ENCODE measurements around the gene ARSJ. TPM values are rescaled to one million over a fixed set of nuclear protein-coding genes. Genes with fewer than 3 reads are reported as not detected.
"Not testable (repeated sequence)": the region's sequence is repeated elsewhere in the genome, so short reads cannot be mapped to it uniquely, and the experiment has no call there.

The ARSJ gene
- total and polyA plus RNA-seq, 2 experiments from 2014 or later, result 0.30 TPM; not detected in 1

DNA sequence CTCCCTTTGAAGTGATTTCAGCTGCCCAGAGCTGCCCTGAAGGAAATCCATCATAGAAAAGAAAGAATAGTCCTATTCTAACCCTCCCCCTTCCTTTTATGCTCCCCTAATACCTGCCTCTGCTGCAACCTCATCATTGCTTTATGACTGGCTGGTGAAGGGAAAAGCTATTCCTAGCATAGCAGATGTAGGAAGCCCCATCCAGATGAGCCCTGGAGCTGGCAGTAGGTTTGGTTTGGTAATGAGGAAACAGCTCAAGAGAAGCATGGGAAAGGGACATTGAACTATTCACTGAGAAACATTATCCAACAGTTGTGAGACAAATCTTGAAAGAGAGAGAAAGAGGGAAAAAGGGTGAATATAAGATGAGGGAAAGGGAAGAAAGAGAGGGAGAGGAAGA is 29.2 kb downstream of the ARSJ start:
- peaks cover 33% of the 10 kb centered on the region for H3K27me3 ChIP-seq
- no peaks in the 10 kb centered on the region for H3K36me3 ChIP-seq
- peaks cover 12% of the 10 kb centered on the region for H3K4me1 ChIP-seq (ENCODE audit: low read depth)
- no peak overlapping the region for H3K27ac ChIP-seq
- no peaks in the 10 kb centered on the region for H3K9me3 ChIP-seq (ENCODE audit: low read depth)
- H3K4me3 ChIP-seq, result no peak overlapping the region
- TF ChIP-seq, protein P1, sequence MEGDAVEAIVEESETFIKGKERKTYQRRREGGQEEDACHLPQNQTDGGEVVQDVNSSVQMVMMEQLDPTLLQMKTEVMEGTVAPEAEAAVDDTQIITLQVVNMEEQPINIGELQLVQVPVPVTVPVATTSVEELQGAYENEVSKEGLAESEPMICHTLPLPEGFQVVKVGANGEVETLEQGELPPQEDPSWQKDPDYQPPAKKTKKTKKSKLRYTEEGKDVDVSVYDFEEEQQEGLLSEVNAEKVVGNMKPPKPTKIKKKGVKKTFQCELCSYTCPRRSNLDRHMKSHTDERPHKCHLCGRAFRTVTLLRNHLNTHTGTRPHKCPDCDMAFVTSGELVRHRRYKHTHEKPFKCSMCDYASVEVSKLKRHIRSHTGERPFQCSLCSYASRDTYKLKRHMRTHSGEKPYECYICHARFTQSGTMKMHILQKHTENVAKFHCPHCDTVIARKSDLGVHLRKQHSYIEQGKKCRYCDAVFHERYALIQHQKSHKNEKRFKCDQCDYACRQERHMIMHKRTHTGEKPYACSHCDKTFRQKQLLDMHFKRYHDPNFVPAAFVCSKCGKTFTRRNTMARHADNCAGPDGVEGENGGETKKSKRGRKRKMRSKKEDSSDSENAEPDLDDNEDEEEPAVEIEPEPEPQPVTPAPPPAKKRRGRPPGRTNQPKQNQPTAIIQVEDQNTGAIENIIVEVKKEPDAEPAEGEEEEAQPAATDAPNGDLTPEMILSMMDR (IDR thresholded peaks at IDR 0.05; ENCODE audit: low read depth, low read length), result no peak
- peak in 1 of 2 donors; percentile 10 for DNase-seq (ENCODE audit: low read depth in 1 of 2, low spot score in 1 of 2)

GRCh38 chr4:113947484-113947883 is 32.0 kb downstream of the ARSJ start:
- no peaks in the 10 kb centered on the region for H3K9me3 ChIP-seq (ENCODE audit: low read depth)
- H3K27ac ChIP-seq, result no peak overlapping the region
- H3K27me3 ChIP-seq, result peaks cover 15% of the 10 kb centered on the region
- no peak overlapping the region for H3K4me3 ChIP-seq
- H3K4me1 ChIP-seq (ENCODE audit: low read depth), result peaks cover 13% of the 10 kb centered on the region
- TF ChIP-seq, protein P1 (IDR thresholded peaks at IDR 0.05; ENCODE audit: low read depth, low read length), result no peak
- DNase-seq (ENCODE audit: low read depth in 1 of 2, low spot score in 1 of 2), result no peak
- no peaks in the 10 kb centered on the region for H3K36me3 ChIP-seq

GRCh38 chr4:113945906-113946305 is 33.5 kb downstream of the ARSJ start:
- TF ChIP-seq, protein P1 (IDR thresholded peaks at IDR 0.05; ENCODE audit: low read depth, low read length), result no peak
- peaks cover 15% of the 10 kb centered on the region for H3K27me3 ChIP-seq
- H3K4me1 ChIP-seq (ENCODE audit: low read depth), result peaks cover 17% of the 10 kb centered on the region
- no peaks in the 10 kb centered on the region for H3K9me3 ChIP-seq (ENCODE audit: low read depth)
- no peak overlapping the region for H3K27ac ChIP-seq
- no peak overlapping the region for H3K4me3 ChIP-seq
- DNase-seq (ENCODE audit: low read depth in 1 of 2, low spot score in 1 of 2), result peak in 1 of 2 donors; percentile 25
- H3K36me3 ChIP-seq, result no peaks in the 10 kb centered on the region

GRCh38 chr4:113943863-113944262 is 35.6 kb downstream of the ARSJ start:
- Histone ChIP-seq H3K27ac (no peak overlapping the region), H3K27me3 (peaks cover 6% of the 10 kb centered on the region), H3K9me3 (ENCODE audit: low read depth) (no peaks in the 10 kb centered on the region), H3K4me1 (ENCODE audit: low read depth) (peaks cover 11% of the 10 kb centered on the region), H3K4me3 (no peak overlapping the region), H3K36me3 (no peaks in the 10 kb centered on the region)
- peak in 1 of 2 donors; percentile 24 for DNase-seq (ENCODE audit: low read depth in 1 of 2, low spot score in 1 of 2)
- TF ChIP-seq, protein P1 (IDR thresholded peaks at IDR 0.05; ENCODE audit: low read depth, low read length), result no peak

DNA sequence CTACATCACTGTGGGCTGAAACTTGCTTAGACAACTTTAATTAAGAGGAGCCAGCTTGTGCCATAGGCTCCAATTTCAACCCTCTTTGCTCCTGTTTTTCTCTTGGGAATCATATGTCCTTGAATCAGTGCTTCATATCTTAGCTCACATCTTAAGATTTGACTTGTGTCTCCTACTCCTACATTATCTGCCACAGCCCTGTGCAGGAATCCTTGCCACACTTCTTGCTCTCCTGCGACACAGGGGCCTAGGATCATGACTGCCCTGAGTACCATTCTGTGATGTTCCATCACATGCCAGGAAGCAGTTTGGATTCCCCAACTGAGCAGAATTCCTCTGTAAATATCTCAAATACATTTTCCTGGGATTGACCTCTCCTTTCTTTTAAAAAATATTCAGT is 36.4 kb downstream of the ARSJ start:
- Histone ChIP-seq H3K4me1 (ENCODE audit: low read depth) (peaks cover 11% of the 10 kb centered on the region), H3K27ac (no peak overlapping the region), H3K4me3 (no peak overlapping the region), H3K9me3 (ENCODE audit: low read depth) (no peaks in the 10 kb centered on the region), H3K27me3 (peaks cover 6% of the 10 kb centered on the region), H3K36me3 (no peaks in the 10 kb centered on the region)
- DNase-seq (ENCODE audit: low read depth in 1 of 2, low spot score in 1 of 2), result no peak
- TF ChIP-seq, protein P1 (IDR thresholded peaks at IDR 0.05; ENCODE audit: low read depth, low read length), result no peak

GRCh38 chr4:113941836-113942235 is 37.6 kb downstream of the ARSJ start:
- DNase-seq (ENCODE audit: low read depth in 1 of 2, low spot score in 1 of 2), result peak in 1 of 2 donors; percentile 59
- Histone ChIP-seq H3K9me3 (ENCODE audit: low read depth) (no peaks in the 10 kb centered on the region), H3K4me1 (ENCODE audit: low read depth) (peaks cover 11% of the 10 kb centered on the region), H3K27me3 (peaks cover 6% of the 10 kb centered on the region), H3K27ac (no peak overlapping the region), H3K36me3 (no peaks in the 10 kb centered on the region), H3K4me3 (no peak overlapping the region)
- TF ChIP-seq, protein P1 (IDR thresholded peaks at IDR 0.05; ENCODE audit: low read depth, low read length), result no peak

GRCh38 chr4:113940103-113940502 is 39.3 kb downstream of the ARSJ start:
- not testable (repeated sequence) for H3K9me3 ChIP-seq (ENCODE audit: low read depth); H3K36me3 ChIP-seq; H3K27ac ChIP-seq; DNase-seq (ENCODE audit: low read depth in 1 of 2, low spot score in 1 of 2); H3K27me3 ChIP-seq; H3K4me3 ChIP-seq
- H3K4me1 ChIP-seq (ENCODE audit: low read depth), result peaks cover 11% of the 10 kb centered on the region
